Measurements from ENCODE around the gene SPP2.

The SPP2 gene

DNA sequence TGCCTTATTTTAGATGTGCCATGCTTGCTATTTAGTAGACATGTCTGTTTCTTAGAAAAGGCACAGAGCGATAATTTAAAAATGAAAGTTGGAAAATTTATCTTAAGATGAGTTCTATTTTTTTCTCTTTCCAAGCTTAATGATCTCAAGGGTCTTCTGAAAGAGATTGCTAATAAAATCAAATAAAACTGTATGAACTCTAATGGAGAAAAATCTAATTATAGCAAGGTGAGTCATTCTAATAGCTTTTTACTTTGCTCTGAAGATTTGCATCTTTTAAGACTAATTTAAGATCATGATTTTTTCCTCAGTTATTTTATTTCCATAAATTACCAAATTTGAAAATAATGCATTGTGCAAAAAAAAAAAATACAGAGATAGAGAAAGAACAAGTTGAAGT lies 36.1 kb upstream of the SPP2 start:
- no peaks in the 10 kb centered on the region for H3K36me3 ChIP-seq (ENCODE audit: control insufficient read depth in 4 of 4, insufficient read depth in 4 of 4, low read length in 3 of 4)
- no peak overlapping the region for H3K4me3 ChIP-seq (ENCODE audit: control insufficient read depth in 1 of 7, extremely low read depth in 1 of 7, insufficient read depth in 4 of 7, low read depth in 2 of 7, low read length in 6 of 7)
- CTCF ChIA-PET = no interaction called here
- no CpG with 5 or more reads among the region's 1 CpG for WGBS (ENCODE audit: insufficient coverage)
- POLR2A ChIA-PET = no interaction called here
- no peak overlapping the region for H3K27ac ChIP-seq (ENCODE audit: insufficient read depth in 1 of 2, low read depth in 1 of 2, low read length in 2 of 2, poor library complexity in 1 of 2, severe bottlenecking in 2 of 2)
- H3K27me3 ChIP-seq (replicated peaks in 2 of 5; ENCODE audit: control insufficient read depth in 4 of 5, insufficient read depth in 5 of 5, low read length in 4 of 5) = peaks cover 5 to 23% (median 12%) of the 10 kb centered on the region in 5 experiments
- no peaks in the 10 kb centered on the region for H3K4me1 ChIP-seq (ENCODE audit: control extremely low read depth in 1 of 4, control insufficient read depth in 4 of 4, insufficient read depth in 4 of 4, low read length in 3 of 4)
- peaks cover 0 to 4% (median 2%) of the 10 kb centered on the region in 5 experiments for H3K9me3 ChIP-seq (ENCODE audit: control extremely low read depth in 1 of 5, control insufficient read depth in 4 of 5, insufficient read depth in 2 of 5, low read depth in 1 of 5, low read length in 4 of 5)
- DNase-seq = no peak

- Histone ChIP-seq H3K9me3 (ENCODE audit: control extremely low read depth in 1 of 5, control insufficient read depth in 4 of 5, insufficient read depth in 2 of 5, low read depth in 1 of 5, low read length in 4 of 5) (peaks cover 0 to 4% (median 0%) of the 10 kb centered on the region in 5 experiments), H3K27me3 (replicated peaks in 2 of 5; ENCODE audit: control insufficient read depth in 4 of 5, insufficient read depth in 5 of 5, low read length in 4 of 5) (peaks cover 5 to 24% (median 15%) of the 10 kb centered on the region in 5 experiments), H3K36me3 (ENCODE audit: control insufficient read depth in 4 of 4, insufficient read depth in 4 of 4, low read length in 3 of 4) (no peaks in the 10 kb centered on the region), H3K4me1 (ENCODE audit: control extremely low read depth in 1 of 4, control insufficient read depth in 4 of 4, insufficient read depth in 4 of 4, low read length in 3 of 4) (no peaks in the 10 kb centered on the region), H3K27ac (ENCODE audit: insufficient read depth in 1 of 2, low read depth in 1 of 2, low read length in 2 of 2, poor library complexity in 1 of 2, severe bottlenecking in 2 of 2) (no peak overlapping the region), H3K4me3 (ENCODE audit: control insufficient read depth in 1 of 7, extremely low read depth in 1 of 7, insufficient read depth in 4 of 7, low read depth in 2 of 7, low read length in 6 of 7) (no peak overlapping the region)
- no peak for DNase-seq
- POLR2A ChIA-PET = no interaction called here
- WGBS (ENCODE audit: insufficient coverage) = no CpG with 5 or more reads among the region's 3 CpGs
- CTCF ChIA-PET = no interaction called here
Measured at GRCh38 chr2:234015861-234016260, 34.6 kb upstream of the SPP2 start.

DNA sequence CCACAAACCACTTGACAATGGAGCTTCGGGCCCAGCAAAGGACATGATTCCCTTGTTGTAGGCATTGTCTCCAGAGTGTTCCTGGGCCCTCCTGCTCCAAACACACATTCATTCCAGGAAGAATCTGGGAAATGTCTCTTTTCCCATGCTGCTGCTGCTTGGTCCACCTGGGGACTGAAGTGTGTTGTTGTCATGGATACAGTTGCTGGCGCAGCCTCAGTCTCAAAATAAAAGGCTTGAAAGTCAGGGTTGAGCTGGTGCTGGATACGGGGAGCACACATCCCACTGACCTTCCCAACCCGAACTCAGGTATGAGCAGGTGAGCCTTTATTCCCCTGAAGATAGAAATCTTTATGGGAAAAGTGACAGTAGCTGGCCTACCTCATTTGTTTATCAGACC lies 30.6 kb upstream of the SPP2 start:
- no peak overlapping the region for H3K27ac ChIP-seq (ENCODE audit: insufficient read depth in 1 of 2, low read depth in 1 of 2, low read length in 2 of 2, poor library complexity in 1 of 2, severe bottlenecking in 2 of 2)
- H3K36me3 ChIP-seq (ENCODE audit: control insufficient read depth in 4 of 4, insufficient read depth in 4 of 4, low read length in 3 of 4) = no peaks in the 10 kb centered on the region
- ChIA-PET POLR2A (no interaction called here), CTCF (no interaction called here)
- H3K4me3 ChIP-seq (ENCODE audit: control insufficient read depth in 1 of 7, extremely low read depth in 1 of 7, insufficient read depth in 4 of 7, low read depth in 2 of 7, low read length in 6 of 7) = no peak overlapping the region
- no peak for DNase-seq
- peaks cover 2 to 20% (median 15%) of the 10 kb centered on the region in 5 experiments for H3K27me3 ChIP-seq (replicated peaks in 2 of 5; ENCODE audit: control insufficient read depth in 4 of 5, insufficient read depth in 5 of 5, low read length in 4 of 5)
- H3K4me1 ChIP-seq (ENCODE audit: control extremely low read depth in 1 of 4, control insufficient read depth in 4 of 4, insufficient read depth in 4 of 4, low read length in 3 of 4) = no peaks in the 10 kb centered on the region
- peaks cover 0 to 2% (median 0%) of the 10 kb centered on the region in 5 experiments for H3K9me3 ChIP-seq (ENCODE audit: control extremely low read depth in 1 of 5, control insufficient read depth in 4 of 5, insufficient read depth in 2 of 5, low read depth in 1 of 5, low read length in 4 of 5)
- 100% methylated on average over 3 of the region's 4 CpGs for WGBS (ENCODE audit: insufficient coverage)

- Histone ChIP-seq H3K27me3 (replicated peaks in 2 of 5; ENCODE audit: control insufficient read depth in 4 of 5, insufficient read depth in 5 of 5, low read length in 4 of 5) (peaks cover 2 to 20% (median 15%) of the 10 kb centered on the region in 5 experiments), H3K4me3 (ENCODE audit: control insufficient read depth in 1 of 7, extremely low read depth in 1 of 7, insufficient read depth in 4 of 7, low read depth in 2 of 7, low read length in 6 of 7) (no peak overlapping the region), H3K36me3 (ENCODE audit: control insufficient read depth in 4 of 4, insufficient read depth in 4 of 4, low read length in 3 of 4) (no peaks in the 10 kb centered on the region), H3K27ac (ENCODE audit: insufficient read depth in 1 of 2, low read depth in 1 of 2, low read length in 2 of 2, poor library complexity in 1 of 2, severe bottlenecking in 2 of 2) (no peak overlapping the region), H3K9me3 (ENCODE audit: control extremely low read depth in 1 of 5, control insufficient read depth in 4 of 5, insufficient read depth in 2 of 5, low read depth in 1 of 5, low read length in 4 of 5) (peaks cover 0 to 2% (median 0%) of the 10 kb centered on the region in 5 experiments), H3K4me1 (ENCODE audit: control extremely low read depth in 1 of 4, control insufficient read depth in 4 of 4, insufficient read depth in 4 of 4, low read length in 3 of 4) (peaks cover 0 to 2% (median 0%) of the 10 kb centered on the region in 4 experiments)
- CTCF ChIA-PET = no interaction called here
- POLR2A ChIA-PET = no interaction called here
- no peak for DNase-seq
- WGBS (ENCODE audit: insufficient coverage) = no CpG with 5 or more reads among the region's 2 CpGs
Measured at GRCh38 chr2:234020332-234020731, 30.2 kb upstream of the SPP2 start.

- H3K27me3 ChIP-seq (replicated peaks in 2 of 5; ENCODE audit: control insufficient read depth in 4 of 5, insufficient read depth in 5 of 5, low read length in 4 of 5) = peaks cover 0 to 6% (median 4%) of the 10 kb centered on the region in 5 experiments
- 67% methylated on average over 1 of the region's 1 CpG for WGBS (ENCODE audit: insufficient coverage)
- DNase-seq = no peak
- no peak overlapping the region for H3K4me3 ChIP-seq (ENCODE audit: control insufficient read depth in 1 of 7, extremely low read depth in 1 of 7, insufficient read depth in 4 of 7, low read depth in 2 of 7, low read length in 6 of 7)
- peaks cover 0 to 8% (median 2%) of the 10 kb centered on the region in 4 experiments for H3K4me1 ChIP-seq (ENCODE audit: control extremely low read depth in 1 of 4, control insufficient read depth in 4 of 4, insufficient read depth in 4 of 4, low read length in 3 of 4)
- H3K9me3 ChIP-seq (ENCODE audit: control extremely low read depth in 1 of 5, control insufficient read depth in 4 of 5, insufficient read depth in 2 of 5, low read depth in 1 of 5, low read length in 4 of 5) = peaks cover 0 to 2% (median 0%) of the 10 kb centered on the region in 5 experiments
- POLR2A ChIA-PET = no interaction called here
- CTCF ChIA-PET = no interaction called here
- no peaks in the 10 kb centered on the region for H3K36me3 ChIP-seq (ENCODE audit: control insufficient read depth in 4 of 4, insufficient read depth in 4 of 4, low read length in 3 of 4)
- H3K27ac ChIP-seq (ENCODE audit: insufficient read depth in 1 of 2, low read depth in 1 of 2, low read length in 2 of 2, poor library complexity in 1 of 2, severe bottlenecking in 2 of 2) = no peak overlapping the region
Measured at GRCh38 chr2:234022424-234022823, 28.1 kb upstream of the SPP2 start.

DNA sequence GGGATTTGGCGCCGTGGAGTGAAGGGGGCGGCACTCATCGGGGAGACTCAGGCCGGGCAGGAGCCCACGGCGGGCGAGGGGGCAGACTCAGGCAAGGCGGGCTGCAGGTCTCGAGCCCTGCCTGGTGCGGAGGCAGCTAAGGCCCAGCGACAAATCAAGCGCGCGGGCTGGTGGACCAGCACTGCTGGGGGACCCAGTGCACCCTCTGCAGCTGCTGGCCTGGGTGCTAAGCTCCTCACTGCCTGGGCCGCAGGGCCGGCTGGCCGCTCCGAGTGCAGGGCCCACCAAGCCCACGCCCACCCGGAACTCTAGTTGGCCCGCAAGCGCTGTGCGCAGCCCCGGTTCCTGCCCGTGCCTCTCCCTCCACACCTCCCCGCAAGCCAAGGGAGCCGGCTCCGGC lies 26.2 kb upstream of the SPP2 start:
- ChIA-PET POLR2A (no interaction called here), CTCF (no interaction called here)
- Histone ChIP-seq H3K36me3 (ENCODE audit: control insufficient read depth in 4 of 4, insufficient read depth in 4 of 4, low read length in 3 of 4) (no peaks in the 10 kb centered on the region), H3K27ac (ENCODE audit: insufficient read depth in 1 of 2, low read depth in 1 of 2, low read length in 2 of 2, poor library complexity in 1 of 2, severe bottlenecking in 2 of 2) (no peak overlapping the region), H3K27me3 (replicated peaks in 2 of 5; ENCODE audit: control insufficient read depth in 4 of 5, insufficient read depth in 5 of 5, low read length in 4 of 5) (peaks cover 0 to 6% (median 3%) of the 10 kb centered on the region in 5 experiments), H3K4me1 (ENCODE audit: control extremely low read depth in 1 of 4, control insufficient read depth in 4 of 4, insufficient read depth in 4 of 4, low read length in 3 of 4) (peaks cover 0 to 8% (median 2%) of the 10 kb centered on the region in 4 experiments), H3K9me3 (ENCODE audit: control extremely low read depth in 1 of 5, control insufficient read depth in 4 of 5, insufficient read depth in 2 of 5, low read depth in 1 of 5, low read length in 4 of 5) (peaks cover 0 to 2% (median 0%) of the 10 kb centered on the region in 5 experiments), H3K4me3 (ENCODE audit: control insufficient read depth in 1 of 7, extremely low read depth in 1 of 7, insufficient read depth in 4 of 7, low read depth in 2 of 7, low read length in 6 of 7) (no peak overlapping the region)
- WGBS (ENCODE audit: insufficient coverage) = 93% methylated on average over 22 of the region's 29 CpGs
- DNase-seq = no peak

DNA sequence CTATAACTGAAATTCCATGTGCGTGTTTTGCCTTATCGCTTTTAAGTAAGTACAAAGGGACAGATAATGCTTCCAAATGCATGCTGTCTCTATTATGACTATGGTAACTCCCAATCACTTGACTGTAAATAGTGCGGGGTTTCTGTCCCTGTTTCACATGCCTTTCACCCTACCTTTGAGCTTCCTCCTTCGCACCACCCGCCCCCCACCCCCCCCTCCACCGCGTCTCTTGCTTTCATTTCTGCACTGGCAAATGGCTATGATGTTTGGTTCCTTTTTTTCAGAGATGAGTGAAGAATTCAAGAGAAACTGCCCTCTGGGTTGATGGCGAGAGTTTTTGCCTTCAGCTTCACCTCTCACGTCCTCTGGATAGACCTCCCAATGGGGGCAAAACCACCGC lies 25.0 kb upstream of the SPP2 start:
- DNase-seq = peak; percentile 19 to 60 (median 49)
- H3K4me3 ChIP-seq (ENCODE audit: control insufficient read depth in 1 of 7, extremely low read depth in 1 of 7, insufficient read depth in 4 of 7, low read depth in 2 of 7, low read length in 6 of 7) = peak overlapping the region in 3 of 7 experiments; percentile 44 to 73 (median 44)
- WGBS (ENCODE audit: insufficient coverage) = 43% methylated on average over 4 of the region's 10 CpGs
- peaks cover 0 to 8% (median 2%) of the 10 kb centered on the region in 4 experiments for H3K4me1 ChIP-seq (ENCODE audit: control extremely low read depth in 1 of 4, control insufficient read depth in 4 of 4, insufficient read depth in 4 of 4, low read length in 3 of 4)
- ChIA-PET CTCF (no interaction called here), POLR2A (no interaction called here)
- peaks cover 0 to 2% (median 0%) of the 10 kb centered on the region in 5 experiments for H3K9me3 ChIP-seq (ENCODE audit: control extremely low read depth in 1 of 5, control insufficient read depth in 4 of 5, insufficient read depth in 2 of 5, low read depth in 1 of 5, low read length in 4 of 5)
- H3K27me3 ChIP-seq (replicated peaks in 2 of 5; ENCODE audit: control insufficient read depth in 4 of 5, insufficient read depth in 5 of 5, low read length in 4 of 5) = peaks cover 0 to 10% (median 0%) of the 10 kb centered on the region in 5 experiments
- no peaks in the 10 kb centered on the region for H3K36me3 ChIP-seq (ENCODE audit: control insufficient read depth in 4 of 4, insufficient read depth in 4 of 4, low read length in 3 of 4)
- no peak overlapping the region for H3K27ac ChIP-seq (ENCODE audit: insufficient read depth in 1 of 2, low read depth in 1 of 2, low read length in 2 of 2, poor library complexity in 1 of 2, severe bottlenecking in 2 of 2)
